Upper lobe of left lung (tissue), 6 donors: ENCODE measurements around the gene SACM1L. TPM values are rescaled to one million over a fixed set of nuclear protein-coding genes. Genes with fewer than 3 reads are reported as not detected.
"Not testable (repeated sequence)": the region's sequence is repeated elsewhere in the genome, so short reads cannot be mapped to it uniquely, and the experiment has no call there.

ENCODE experiments used
- ATAC-seq, 2 donors: fragments of 200-7000 bp; cut with Tn5 transposase; one replicate each; pipeline ENCODE4 v1.9.1; 2022; ENCODE audit warnings: mild to moderate bottlenecking in 2 of 2, moderate library complexity in 2 of 2; ENCODE audit not compliant: low FRiP score in 2 of 2
- DNase-seq, 2 donors: peaks; one replicate each; pipeline ENCODE4 v3.0.0-alpha.2; 2019 to 2020
- H3K27ac ChIP-seq, 4 donors: fragments of 200-600 bp; sonication (generic); one replicate each; pipeline ENCODE4 v1.5.1; 2016 to 2019
- H3K27me3 ChIP-seq, 4 donors: fragments of 200-600 bp; sonication (generic); one replicate each; pipeline ENCODE4 v1.5.1; 2017 to 2019
- H3K36me3 ChIP-seq, 4 donors: fragments of 200-600 bp; sonication (generic); one replicate each; pipeline ENCODE4 v1.5.1; 2016 to 2019
- H3K4me1 ChIP-seq, 4 donors: fragments of 200-600 bp; sonication (generic); one replicate each; pipeline ENCODE4 v1.5.1; 2018 to 2019
- H3K4me3 ChIP-seq, 4 donors: fragments of 200-600 bp; sonication (generic); one replicate each; pipeline ENCODE4 v1.5.1; 2017 to 2019; ENCODE audit warnings: mild to moderate bottlenecking in 2 of 4, moderate library complexity in 1 of 4
- H3K9me3 ChIP-seq, 4 donors: fragments of 200-600 bp; sonication (generic); one replicate each; pipeline ENCODE4 v1.5.1; 2018 to 2019
- CTCF ChIP-seq, 6 experiments: fragments of 450-650 bp in 4 of 6; fragments of 200-600 bp in 2 of 6; sonication (generic) in 2 of 6; IDR thresholded peaks; one replicate each; pipeline ENCODE4 v1.5.1; 2016 to 2019; ENCODE audit warnings: antibody characterized with exemption in 6 of 6
- EP300 ChIP-seq, 4 donors: sonication (generic); formaldehyde crosslinking; IDR thresholded peaks; one replicate each; pipeline ENCODE4 v1.5.1; 2017; ENCODE audit warnings: antibody characterized with exemption in 4 of 4, control low read depth in 2 of 4
- POLR2A ChIP-seq, 4 donors: fragments of 450-650 bp; IDR thresholded peaks; one replicate each; pipeline ENCODE4 v1.5.1; 2016 to 2017; ENCODE audit warnings: antibody characterized with exemption in 4 of 4, mild to moderate bottlenecking in 2 of 4
- POLR2AphosphoS5 ChIP-seq, 2 donors: sonication (generic); formaldehyde crosslinking; IDR thresholded peaks; one replicate each; pipeline ENCODE4 v1.5.1; 2017; ENCODE audit warnings: antibody characterized with exemption in 2 of 2
- WGBS, 2 donors: methylation state at CpG; one replicate each; pipeline ENCODE4 v1.1.5; 2017 to 2018; 5-methylcytosine and 5-hydroxymethylcytosine counted together
- total RNA-seq, 6 donors: library from RNA; depleted of rRNA in 4 of 6; stranded (reverse); fragments of >200 nt in 4 of 6; gene quantifications; one replicate each; pipeline versions ENCODE4 v1.1.0 to v1.2.1, GENCODE V29; 2016 to 2021
- donor health status: DM: no; HTN: no; CAD: no; lungs with moderate emphysema.
- donor health status: DM: no; HTN: yes; CAD: no; lungs with severe emphysema.

The SACM1L gene
- total RNA-seq, 6 donors from 2014 or later, result 29.9 to 102 (median 63.9) TPM

- Histone ChIP-seq H3K9me3 (no peaks in the 10 kb centered on the region), H3K27me3 (no peaks in the 10 kb centered on the region), H3K4me3 (no peak overlapping the region), H3K4me1 (no peaks in the 10 kb centered on the region), H3K27ac (no peak overlapping the region), H3K36me3 (peaks cover 0 to 15% (median 11%) of the 10 kb centered on the region in 4 donors)
- TF ChIP-seq POLR2AphosphoS5 (IDR thresholded peaks at IDR 0.05) (no peak), CTCF (IDR thresholded peaks at IDR 0.05) (no peak), EP300 (IDR thresholded peaks at IDR 0.05) (no peak), POLR2A (IDR thresholded peaks at IDR 0.05) (no peak)
- DNase-seq (no peak), ATAC-seq (no peak)
- WGBS, 2 donors, result 93 to 95% methylated on average over 5 to 7 of the region's 7 CpGs
Observed at GRCh38 chr3:45751537-45752242, 62.5 kb downstream of the SACM1L start.

- 79 to 89% methylated on average over 3 of the region's 3 CpGs for WGBS, 2 donors
- TF ChIP-seq POLR2AphosphoS5 (IDR thresholded peaks at IDR 0.05), result no peak
- no peak for TF ChIP-seq CTCF (IDR thresholded peaks at IDR 0.05)
- TF ChIP-seq EP300 (IDR thresholded peaks at IDR 0.05), result no peak
- no peak for TF ChIP-seq POLR2A (IDR thresholded peaks at IDR 0.05)
- Histone ChIP-seq H3K27ac (no peak overlapping the region), H3K27me3 (no peaks in the 10 kb centered on the region), H3K4me1 (no peaks in the 10 kb centered on the region), H3K9me3 (no peaks in the 10 kb centered on the region), H3K36me3 (peaks cover 0 to 1% (median 0%) of the 10 kb centered on the region in 4 donors), H3K4me3 (no peak overlapping the region)
- ATAC-seq (no peak), DNase-seq (no peak)
Observed at GRCh38 chr3:45753095-45753494, 63.9 kb downstream of the SACM1L start.

- Histone ChIP-seq H3K4me3 (no peak overlapping the region), H3K36me3 (no peaks in the 10 kb centered on the region), H3K27ac (no peak overlapping the region), H3K9me3 (no peaks in the 10 kb centered on the region), H3K27me3 (no peaks in the 10 kb centered on the region), H3K4me1 (no peaks in the 10 kb centered on the region)
- TF ChIP-seq EP300 (IDR thresholded peaks at IDR 0.05) (no peak), CTCF (IDR thresholded peaks at IDR 0.05) (no peak), POLR2A (IDR thresholded peaks at IDR 0.05) (no peak), POLR2AphosphoS5 (IDR thresholded peaks at IDR 0.05) (no peak)
- 93 to 94% methylated on average over 7 of the region's 7 CpGs for WGBS, 2 donors
- ATAC-seq, result no peak
- no peak for DNase-seq
Observed at GRCh38 chr3:45754461-45754860, 65.3 kb downstream of the SACM1L start.

GRCh38 chr3:45756055-45756454 is 66.9 kb downstream of the SACM1L start:
- no peak for ATAC-seq
- H3K4me1 ChIP-seq, result peaks cover 0 to 1% (median 0%) of the 10 kb centered on the region in 4 donors
- H3K9me3 ChIP-seq, result no peaks in the 10 kb centered on the region
- no peak overlapping the region for H3K27ac ChIP-seq
- no peak overlapping the region for H3K4me3 ChIP-seq
- no peaks in the 10 kb centered on the region for H3K27me3 ChIP-seq
- no peaks in the 10 kb centered on the region for H3K36me3 ChIP-seq
- 86 to 89% methylated on average over 6 of the region's 6 CpGs for WGBS, 2 donors
- TF ChIP-seq CTCF (IDR thresholded peaks at IDR 0.05) (no peak), EP300 (IDR thresholded peaks at IDR 0.05) (no peak), POLR2AphosphoS5 (IDR thresholded peaks at IDR 0.05) (no peak)
- no peak for DNase-seq

- WGBS, 2 donors, result 66 to 79% methylated on average over 4 to 7 of the region's 7 CpGs
- ATAC-seq, result not testable (repeated sequence)
Observed at GRCh38 chr3:45757141-45757540, 67.9 kb downstream of the SACM1L start.

More at GRCh38 chr3:45757141-45757540, 67.9 kb downstream of the SACM1L start:
- not testable (repeated sequence) for H3K27ac ChIP-seq, H3K27me3 ChIP-seq, H3K9me3 ChIP-seq, DNase-seq, H3K4me3 ChIP-seq, H3K4me1 ChIP-seq, H3K36me3 ChIP-seq
